PFSK-1 (cell line): ENCODE results near the gene BRF1.

Experiments used
- FOXP2 ChIP-seq: optimal IDR thresholded peaks from 2 replicates; pipeline ENCODE3; 2011; ENCODE audit warnings: borderline replicate concordance, control low read depth, inconsistent platforms; ENCODE audit not compliant: insufficient read depth; ENCODE audit errors: extremely low read length, extremely low read depth
- POLR2AphosphoS5 ChIP-seq: IDR thresholded peaks from 2 replicates; pipeline ENCODE4 v1.6.1; 2012; ENCODE audit warnings: low read depth, mild to moderate bottlenecking, control low read depth, low read length, moderate library complexity
- REST ChIP-seq, 2 experiments: IDR thresholded peaks; 2 replicates each; pipeline versions ENCODE4 v1.6.1 to v1.8.0; 2011 to 2012; ENCODE audit warnings: low read depth in 2 of 2, low read length in 2 of 2, control low read depth in 1 of 2, inconsistent platforms in 1 of 2, mild to moderate bottlenecking in 1 of 2, moderate library complexity in 1 of 2; ENCODE audit not compliant: insufficient read depth in 1 of 2
- SIN3A ChIP-seq: IDR thresholded peaks from 2 replicates; pipeline ENCODE4 v1.6.1; 2012; ENCODE audit warnings: mild to moderate bottlenecking, low read length, moderate library complexity, borderline replicate concordance; ENCODE audit not compliant: insufficient read depth
- TAF1 ChIP-seq: IDR thresholded peaks from 2 replicates; pipeline ENCODE4 v1.6.1; 2012; ENCODE audit warnings: low read length, control low read depth, borderline replicate concordance; ENCODE audit not compliant: insufficient read depth

BRF1 gene

GRCh38 chr14:105165134-105165704 is 135.6 kb downstream of the BRF1 start:
- no peak for TF ChIP-seq TAF1
- no peak for TF ChIP-seq REST (IDR thresholded peaks at IDR 0.05; ENCODE audit: insufficient read depth in 1 of 2, low read depth in 2 of 2, low read length in 2 of 2)
- TF ChIP-seq SIN3A, result no peak
- TF ChIP-seq POLR2AphosphoS5, result no peak
- TF ChIP-seq FOXP2, result no peak

- no peak for TF ChIP-seq TAF1
- TF ChIP-seq SIN3A, result no peak
- TF ChIP-seq REST (IDR thresholded peaks at IDR 0.05; ENCODE audit: insufficient read depth in 1 of 2, low read depth in 2 of 2, low read length in 2 of 2), result no peak
- no peak for TF ChIP-seq POLR2AphosphoS5
- no peak for TF ChIP-seq FOXP2
Measured at GRCh38 chr14:105163040-105163742, 137.6 kb downstream of the BRF1 start.

GRCh38 chr14:105162669-105162979 is 138.2 kb downstream of the BRF1 start:
- no peak for TF ChIP-seq TAF1
- no peak for TF ChIP-seq POLR2AphosphoS5
- TF ChIP-seq REST (IDR thresholded peaks at IDR 0.05; ENCODE audit: insufficient read depth in 1 of 2, low read depth in 2 of 2, low read length in 2 of 2), result no peak
- TF ChIP-seq FOXP2, result no peak
- no peak for TF ChIP-seq SIN3A

GRCh38 chr14:105161964-105162668 is 138.7 kb downstream of the BRF1 start:
- TF ChIP-seq POLR2AphosphoS5 (no peak), FOXP2 (no peak), SIN3A (no peak), REST (IDR thresholded peaks at IDR 0.05; ENCODE audit: insufficient read depth in 1 of 2, low read depth in 2 of 2, low read length in 2 of 2) (no peak), TAF1 (no peak)
